NCI-H446 treated with DMSO at 0.1 percent for 48 hours (cell line): Measurements from ENCODE around the gene CHAF1A.
A peak's percentile ranks its signal among the peaks of the same experiment; 100 is the strongest.

ENCODE experiments used
- DNase-seq: peaks from one replicate; lab custom pipeline; 2025; lab: John Stamatoyannopoulos, UW

Gene CHAF1A, protein sequence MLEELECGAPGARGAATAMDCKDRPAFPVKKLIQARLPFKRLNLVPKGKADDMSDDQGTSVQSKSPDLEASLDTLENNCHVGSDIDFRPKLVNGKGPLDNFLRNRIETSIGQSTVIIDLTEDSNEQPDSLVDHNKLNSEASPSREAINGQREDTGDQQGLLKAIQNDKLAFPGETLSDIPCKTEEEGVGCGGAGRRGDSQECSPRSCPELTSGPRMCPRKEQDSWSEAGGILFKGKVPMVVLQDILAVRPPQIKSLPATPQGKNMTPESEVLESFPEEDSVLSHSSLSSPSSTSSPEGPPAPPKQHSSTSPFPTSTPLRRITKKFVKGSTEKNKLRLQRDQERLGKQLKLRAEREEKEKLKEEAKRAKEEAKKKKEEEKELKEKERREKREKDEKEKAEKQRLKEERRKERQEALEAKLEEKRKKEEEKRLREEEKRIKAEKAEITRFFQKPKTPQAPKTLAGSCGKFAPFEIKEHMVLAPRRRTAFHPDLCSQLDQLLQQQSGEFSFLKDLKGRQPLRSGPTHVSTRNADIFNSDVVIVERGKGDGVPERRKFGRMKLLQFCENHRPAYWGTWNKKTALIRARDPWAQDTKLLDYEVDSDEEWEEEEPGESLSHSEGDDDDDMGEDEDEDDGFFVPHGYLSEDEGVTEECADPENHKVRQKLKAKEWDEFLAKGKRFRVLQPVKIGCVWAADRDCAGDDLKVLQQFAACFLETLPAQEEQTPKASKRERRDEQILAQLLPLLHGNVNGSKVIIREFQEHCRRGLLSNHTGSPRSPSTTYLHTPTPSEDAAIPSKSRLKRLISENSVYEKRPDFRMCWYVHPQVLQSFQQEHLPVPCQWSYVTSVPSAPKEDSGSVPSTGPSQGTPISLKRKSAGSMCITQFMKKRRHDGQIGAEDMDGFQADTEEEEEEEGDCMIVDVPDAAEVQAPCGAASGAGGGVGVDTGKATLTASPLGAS

DNA sequence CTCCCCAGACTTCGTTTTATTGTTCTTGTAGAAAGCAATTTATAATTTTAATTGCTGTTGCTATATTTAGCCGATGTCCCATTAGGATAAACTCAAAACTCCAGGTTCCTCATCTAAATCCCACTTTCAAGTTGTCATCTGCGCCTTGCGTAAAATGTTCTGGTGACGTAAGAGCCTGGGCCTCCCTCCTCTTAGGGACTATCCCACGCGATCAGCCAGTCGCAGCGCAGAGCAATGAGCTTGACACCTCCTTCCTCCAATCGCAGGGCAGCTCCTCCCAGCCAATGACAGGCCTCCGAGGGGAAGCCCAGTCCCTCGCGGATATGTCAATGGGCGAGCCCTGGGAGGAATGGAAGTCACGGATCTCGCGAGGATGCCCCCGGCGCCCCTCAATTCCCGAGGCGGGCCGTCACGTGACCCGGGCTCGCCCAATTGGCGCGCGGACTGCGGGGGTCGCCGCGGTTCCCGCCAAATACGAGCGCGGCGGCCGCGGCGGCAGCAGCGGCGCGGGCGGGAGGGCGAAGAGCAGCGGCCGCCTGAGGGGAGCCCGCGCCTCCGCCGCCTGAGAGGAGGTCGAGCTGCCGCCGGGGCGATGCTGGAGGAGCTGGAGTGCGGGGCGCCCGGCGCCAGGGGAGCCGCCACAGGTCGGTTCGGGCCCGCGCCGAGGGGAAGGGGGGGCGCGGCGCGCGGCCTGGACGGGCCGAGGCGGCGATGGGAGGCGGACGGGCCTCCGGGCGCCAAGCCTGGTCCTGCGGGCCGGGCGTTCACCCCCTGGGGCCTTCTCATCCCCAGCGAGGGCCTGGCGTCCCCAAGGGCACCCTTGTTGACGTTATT lies at the start of gene CHAF1A:
Gene CHAF1A, plus strand, starts transcription at position 470 of the 834 bp plus-strand sequence. Its CDS starts 123 bp downstream, at position 593.
- peak; percentile 100 for DNase-seq

DNA sequence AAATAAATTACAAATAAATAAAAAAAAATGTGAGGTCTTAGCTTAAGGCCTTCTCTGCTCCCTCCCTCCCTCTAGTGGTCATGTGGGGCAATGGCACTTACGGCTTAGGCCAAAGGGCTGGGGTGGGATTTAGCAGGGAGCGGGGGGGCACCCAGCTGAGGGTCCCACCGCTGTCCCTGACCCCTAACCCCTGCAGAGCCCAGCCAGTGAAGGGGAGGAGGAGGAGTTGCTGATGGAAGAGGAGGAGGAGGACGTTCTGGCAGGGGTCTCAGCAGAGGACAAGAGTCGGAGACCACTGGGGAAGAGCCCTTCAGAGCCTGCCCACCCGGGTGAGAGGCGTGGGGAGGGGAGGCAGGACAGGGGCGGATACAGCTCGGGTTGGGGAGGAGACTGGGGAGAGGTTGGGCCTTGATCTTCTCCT lies 49.7 kb upstream of the CHAF1A start:
- peak; percentile 16 for DNase-seq

DNA sequence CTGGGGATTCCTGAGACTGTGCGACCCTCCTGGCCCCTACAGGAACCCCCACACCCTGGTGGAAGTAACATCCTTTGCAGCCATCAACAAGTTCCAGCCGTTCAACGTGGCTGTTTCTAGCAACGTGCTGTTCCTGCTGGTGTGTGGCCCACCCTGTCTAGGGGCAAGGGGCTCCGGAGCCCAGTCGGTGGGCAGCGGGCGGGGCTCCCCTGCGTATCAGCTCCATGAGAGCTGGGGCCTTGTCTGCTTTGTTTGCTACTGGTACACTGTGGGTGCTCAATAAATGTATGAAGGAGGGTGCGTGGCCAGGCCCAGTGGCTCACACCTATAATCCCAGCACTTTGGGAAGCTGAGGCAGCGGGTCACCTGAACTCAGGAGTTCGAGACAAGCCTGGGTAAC lies 48.2 kb upstream of the CHAF1A start:
- DNase-seq: no peak

DNA sequence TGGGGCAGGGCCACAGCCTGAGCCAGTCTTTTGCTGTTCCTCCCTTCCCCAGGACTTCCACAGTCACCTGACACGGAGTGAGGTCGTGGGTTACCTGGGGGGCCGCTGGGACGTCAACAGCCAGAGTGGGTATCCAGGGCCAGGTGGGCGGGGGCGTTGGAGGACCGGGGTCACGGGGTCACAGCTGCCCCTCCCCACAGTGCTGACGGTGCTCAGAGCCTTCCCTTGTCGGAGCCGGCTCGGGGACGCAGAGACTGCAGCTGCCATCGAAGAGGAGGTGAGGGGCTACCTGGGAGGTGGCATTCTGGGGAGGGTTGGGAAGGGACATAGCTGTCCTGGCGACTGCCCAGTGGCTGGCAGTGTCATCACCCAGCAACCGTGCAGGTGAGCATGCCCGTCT lies 47.5 kb upstream of the CHAF1A start:
- DNase-seq: no peak

DNA sequence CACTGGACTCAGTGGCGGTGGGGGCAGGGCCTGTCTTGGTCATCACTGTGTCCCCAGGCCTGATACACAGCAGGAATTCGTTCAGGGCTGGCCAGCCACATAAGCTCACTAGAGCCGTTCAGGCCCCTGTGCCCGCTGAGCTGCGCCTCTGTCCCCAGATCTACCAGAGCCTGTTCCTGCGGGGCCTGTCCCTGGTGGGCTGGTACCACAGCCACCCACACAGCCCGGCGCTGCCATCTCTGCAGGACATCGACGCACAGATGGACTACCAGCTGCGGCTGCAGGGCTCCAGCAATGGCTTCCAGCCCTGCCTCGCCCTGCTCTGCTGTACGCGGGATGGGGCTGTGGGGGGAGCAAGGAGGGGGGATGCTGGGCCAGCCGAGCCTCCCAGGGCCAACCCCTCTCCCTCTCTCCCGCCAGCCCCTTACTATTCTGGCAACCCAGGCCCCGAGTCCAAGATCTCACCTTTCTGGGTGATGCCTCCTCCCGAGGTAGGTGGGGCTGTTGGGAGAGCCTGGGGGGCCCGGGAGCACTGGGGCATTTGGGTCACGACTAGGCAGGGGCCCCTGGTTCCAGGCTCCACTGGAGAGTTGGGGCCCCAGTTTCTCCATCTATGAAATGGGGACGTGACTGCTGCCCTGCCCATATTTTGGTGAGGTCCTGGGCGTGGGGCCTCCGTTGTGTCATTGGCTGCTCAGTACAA lies 45.2 kb upstream of the CHAF1A start:
- no peak for DNase-seq

DNA sequence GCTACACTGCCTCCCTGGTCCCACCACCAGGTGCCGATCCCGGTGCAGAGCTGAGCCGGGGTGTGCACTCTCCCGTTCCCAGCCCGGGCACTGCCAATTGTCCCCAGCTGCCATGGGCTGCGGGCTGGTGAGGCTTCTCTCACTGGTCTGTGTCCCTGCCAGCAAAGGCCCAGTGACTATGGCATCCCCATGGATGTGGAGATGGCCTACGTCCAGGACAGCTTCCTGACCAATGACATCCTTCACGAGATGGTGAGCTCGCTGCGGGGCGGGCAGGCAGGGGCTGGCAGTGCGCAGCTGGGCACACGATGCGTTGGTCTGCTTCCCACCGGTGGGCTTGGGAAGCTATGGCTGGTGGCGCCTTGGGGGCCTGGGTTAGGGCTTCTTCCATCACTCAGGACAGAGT lies 44.5 kb upstream of the CHAF1A start:
- DNase-seq: no peak

DNA sequence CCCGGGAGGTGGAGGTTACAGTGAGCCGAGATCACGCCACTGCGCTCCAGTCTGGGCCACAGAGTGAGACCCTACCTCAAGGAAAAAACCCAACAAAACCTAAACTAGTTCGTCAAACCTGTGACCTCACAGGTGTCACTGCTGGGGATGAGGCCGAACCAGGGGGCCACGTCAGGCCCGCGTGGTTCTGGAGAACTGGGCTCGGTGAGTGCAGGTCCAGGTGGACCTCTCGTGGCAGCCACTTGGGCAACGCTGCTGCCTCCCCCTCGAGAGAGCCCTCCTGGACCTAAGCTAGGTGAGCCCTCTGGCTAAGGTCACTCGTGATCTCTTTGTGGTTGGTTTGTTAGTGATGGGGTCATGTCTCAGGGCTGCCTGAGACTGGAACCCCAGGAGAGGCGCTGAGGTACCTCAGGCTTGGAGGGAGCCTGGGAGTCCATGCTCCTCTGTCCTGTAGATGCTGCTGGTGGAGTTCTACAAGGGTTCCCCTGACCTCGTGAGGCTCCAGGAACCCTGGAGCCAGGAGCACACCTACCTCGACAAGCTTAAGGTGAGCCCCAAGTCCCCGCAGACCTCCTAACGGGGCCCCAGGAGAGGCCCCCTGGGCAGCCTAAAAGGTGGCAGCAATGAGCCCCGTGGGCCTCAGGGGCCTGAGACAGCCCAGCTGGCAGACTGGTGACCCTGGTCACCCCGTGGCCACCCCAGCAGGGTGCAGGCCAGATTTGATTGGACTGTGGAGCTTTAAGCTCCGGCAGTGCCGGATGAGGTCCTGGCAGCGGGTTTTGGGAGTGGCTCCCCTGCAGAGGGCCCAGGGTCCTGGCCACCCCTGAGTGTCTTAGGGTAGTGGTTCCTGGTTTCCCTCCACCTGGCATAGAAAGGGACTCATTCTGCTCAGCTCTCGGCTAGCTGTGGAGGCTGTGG lies 43.5 kb upstream of the CHAF1A start:
- DNase-seq: no peak

DNA sequence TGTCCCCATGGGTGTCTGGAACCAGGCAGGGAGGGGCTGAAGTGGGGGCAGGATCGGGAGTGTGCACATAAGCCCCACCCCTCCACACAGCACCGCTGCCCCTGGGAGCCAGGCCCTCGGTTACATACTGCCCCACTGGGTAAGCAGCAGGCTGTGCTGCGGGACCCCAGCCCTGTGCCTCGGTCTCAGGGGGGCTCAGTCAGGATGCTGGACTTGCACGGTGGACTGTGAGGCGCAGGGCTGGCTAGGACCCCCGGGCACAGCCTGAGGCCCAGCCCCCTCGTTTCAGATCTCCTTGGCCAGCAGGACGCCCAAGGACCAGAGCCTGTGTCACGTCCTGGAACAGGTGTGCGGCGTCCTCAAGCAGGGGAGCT lies 42.8 kb upstream of the CHAF1A start:
- DNase-seq: no peak

DNA sequence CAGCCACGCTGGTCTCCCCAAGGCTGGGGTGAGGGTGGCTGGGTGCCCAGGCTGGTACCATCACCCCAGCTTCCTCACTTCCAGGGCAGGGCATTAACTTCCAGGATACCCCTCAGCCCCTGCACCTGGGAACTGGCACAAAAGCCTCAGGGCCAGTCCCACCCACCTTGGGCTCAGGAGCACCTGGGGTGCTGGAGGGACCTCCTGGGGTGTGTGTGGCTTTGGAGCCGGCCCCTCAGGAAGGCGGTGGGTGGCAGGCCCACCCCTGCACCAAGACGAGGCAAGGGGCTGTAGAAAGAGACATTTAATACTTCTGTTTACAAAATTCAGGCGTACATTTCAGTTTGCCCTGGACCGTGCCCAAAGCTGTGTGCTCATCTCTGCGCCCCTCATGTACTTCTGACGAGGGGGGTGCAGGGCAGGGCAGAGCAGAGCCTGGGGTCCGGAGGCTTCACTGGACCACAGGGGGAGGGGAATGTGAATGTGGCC lies 42.3 kb upstream of the CHAF1A start:
- DNase-seq: no peak

DNA sequence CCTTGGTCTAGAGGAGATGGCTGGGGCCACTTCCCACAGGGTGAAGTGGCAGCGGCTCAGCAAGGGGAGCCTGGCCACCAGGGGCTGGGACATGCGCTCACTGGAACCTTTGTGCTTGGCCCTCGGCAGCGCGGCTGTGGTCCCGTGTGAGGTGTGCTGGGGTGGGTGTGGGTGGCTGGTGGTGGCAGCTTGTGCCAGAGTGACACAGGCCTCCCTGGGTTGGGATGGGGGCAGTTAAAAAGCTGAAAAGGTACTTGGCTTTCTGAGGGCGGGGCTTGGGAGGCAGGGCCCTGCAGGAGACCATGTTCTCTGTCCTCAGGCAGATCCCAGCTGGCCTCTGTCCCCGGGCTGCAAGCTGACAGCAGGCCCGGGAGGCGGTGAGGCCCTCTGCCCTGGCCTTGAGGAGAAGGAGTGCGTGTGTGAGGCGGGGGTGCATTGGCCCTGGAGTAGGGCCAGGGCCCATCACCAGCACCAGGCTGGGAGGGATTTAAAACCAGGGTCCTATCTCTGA lies 41.7 kb upstream of the CHAF1A start:
- DNase-seq: no peak

DNA sequence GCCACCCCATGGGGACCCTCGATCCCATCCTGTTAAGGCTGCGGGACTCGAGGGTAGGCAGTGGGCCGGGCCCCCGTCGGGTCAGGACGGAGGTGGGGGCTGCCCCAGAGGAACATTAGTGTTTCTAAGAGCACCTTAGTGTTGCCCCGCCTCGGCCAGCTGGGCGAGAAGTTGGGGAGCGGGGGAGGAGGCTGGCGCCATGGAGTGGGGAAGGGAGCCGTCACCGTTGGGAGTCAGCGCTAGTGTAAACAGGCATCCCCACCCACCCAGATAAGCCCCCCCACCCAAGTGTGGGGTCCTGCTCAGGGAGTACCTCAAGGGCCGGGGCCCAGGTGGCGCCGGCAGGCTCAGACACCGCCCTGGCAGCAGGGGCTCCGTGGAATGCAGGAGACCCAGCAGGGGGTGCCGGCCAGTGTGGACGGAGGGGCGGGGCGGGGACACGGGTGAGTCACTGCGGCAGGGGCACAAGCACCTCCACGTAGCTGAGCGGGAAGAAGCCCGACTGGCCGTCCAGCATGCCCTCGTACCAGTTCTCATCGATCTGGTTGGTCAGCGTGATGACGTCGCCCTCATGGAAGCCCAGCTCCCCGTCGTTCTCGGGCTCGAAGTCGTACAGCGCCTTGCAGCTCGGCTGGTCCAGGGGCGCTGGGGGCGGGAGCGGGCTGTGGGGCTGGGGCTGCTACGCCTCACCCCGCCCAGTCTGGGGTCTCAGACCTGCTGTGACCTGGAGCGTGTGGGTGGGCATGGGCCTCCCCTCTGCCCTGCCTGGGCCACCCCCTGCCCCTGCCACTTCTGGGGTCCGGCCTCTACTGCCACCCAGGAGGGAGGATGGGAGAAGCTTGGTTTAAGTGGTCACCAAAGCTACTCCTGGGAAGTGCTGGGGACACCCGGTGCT lies 41.0 kb upstream of the CHAF1A start:
- DNase-seq: no peak

DNA sequence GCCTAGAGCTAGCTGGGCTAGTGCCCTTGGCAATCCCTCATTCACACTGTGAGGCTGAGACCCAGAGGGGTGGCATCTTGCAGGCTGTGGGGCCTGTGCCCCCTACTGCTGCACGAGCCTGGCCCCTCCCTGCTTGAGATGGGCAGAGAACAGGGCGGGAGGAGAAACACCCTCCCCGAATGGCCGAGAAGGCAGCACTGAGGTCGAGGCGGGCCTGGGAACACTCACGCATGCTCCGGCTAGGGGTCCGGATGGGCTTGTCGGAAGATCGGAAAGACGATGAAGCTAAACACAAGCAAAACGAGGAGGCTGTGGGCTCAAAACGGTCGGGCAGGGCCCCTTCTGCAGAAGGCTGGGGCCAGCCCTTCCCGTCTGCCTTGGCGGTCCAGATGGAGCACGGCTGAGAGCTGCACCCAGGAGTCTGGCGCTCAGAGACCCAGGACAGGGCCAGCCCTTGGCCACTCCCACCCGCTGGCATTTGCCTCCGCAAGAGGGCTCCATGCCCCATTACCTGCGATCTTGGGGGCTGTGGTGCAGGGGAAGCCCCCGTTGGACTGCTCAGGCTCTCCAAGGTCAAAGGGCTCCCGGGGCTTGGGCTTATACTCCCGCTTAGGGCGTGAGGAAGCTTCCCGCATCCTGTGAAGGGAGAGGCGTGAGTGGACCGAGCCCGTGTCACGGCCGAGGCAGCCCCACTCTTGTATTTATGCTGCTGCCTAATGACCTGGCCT lies 40.2 kb upstream of the CHAF1A start:
- no peak for DNase-seq

DNA sequence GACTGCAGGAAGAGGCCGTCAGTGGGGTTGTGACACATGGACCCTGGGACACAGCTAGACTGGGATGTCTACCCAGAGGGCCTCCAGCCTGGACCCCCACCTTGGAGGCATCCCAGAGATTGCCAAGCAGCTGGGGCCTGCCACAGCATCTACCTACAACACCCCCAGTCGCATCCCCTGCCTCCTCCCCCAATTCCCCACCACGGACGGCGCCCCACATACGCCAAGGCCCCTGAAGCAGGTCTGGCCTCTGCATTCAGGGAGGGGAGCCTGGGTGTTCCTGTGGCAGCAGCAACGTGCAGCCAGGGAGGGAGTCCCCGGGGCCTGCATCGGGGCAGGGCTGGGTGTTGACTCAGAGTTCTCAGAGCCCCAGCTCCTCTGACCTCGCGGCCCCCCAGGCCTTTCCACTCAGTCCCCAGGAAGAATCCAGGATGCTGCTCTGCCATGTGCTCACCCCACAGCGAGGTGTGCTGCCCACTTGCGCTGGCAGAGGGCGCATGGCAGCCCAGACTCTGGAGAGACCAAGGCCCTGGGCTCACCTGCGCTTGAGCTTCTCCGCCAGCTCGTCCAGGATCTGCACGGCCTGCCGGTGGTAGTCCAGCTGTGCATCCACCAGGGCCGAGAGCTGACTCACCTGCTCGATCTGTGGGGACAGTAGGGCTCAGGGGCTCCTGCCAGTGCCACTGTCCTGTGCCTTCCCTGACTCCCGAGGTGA lies 39.5 kb upstream of the CHAF1A start:
- DNase-seq: no peak

DNA sequence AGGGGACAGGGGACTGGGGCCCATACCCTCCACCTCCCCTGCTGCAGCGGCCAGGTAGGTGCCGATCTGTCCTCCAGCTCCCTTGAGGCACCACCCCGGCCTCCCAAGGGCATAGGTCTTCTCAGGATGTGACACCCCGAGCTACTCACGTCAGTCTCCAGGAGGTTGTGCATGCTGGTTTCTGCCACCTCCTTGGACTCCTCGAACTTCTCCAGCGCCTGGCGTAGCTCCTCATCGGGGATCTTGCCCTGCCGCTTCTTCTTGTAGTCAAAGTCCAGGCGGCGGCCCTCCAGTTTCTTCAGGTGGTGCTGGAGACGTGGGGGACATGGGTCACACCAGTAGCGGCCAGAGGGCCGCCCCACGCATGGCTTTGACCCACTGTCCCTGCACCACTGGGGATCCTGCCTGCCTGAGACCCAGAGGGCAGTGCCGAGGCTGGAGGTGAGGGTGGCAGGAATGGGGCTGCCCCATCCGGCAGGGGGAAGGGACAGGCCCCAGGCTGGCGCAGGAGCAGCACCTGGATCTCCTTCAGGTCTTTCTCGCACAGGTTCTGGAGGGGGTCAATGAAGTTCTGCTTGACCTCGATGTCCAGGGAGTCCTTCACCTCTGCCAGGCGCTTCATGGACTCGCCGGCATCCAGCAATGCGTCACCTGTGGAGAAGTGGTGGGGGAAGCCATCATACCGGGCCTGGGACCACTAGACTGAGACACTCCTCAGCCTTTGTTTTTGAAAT lies 38.7 kb upstream of the CHAF1A start:
- no peak for DNase-seq

DNA sequence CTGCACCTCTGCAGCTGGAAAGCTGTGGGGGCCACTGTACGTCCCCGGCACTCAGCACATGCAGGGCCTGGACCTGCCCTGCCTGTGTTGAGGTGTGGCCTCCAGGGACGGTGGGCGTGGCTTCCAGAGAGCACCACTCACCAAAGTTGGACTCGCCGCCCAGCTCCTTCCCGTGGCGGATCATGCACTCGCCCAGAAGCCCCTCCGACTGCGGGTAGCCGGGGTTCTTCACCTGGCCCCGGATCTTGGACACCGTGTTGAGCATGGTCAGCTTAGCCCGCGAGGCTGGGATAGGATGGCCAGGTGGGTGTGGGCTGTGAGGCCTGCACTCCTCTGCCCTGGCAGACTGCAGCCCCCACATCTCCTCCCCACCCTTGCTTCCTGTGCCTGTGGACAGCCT lies 37.1 kb upstream of the CHAF1A start:
- no peak for DNase-seq

DNA sequence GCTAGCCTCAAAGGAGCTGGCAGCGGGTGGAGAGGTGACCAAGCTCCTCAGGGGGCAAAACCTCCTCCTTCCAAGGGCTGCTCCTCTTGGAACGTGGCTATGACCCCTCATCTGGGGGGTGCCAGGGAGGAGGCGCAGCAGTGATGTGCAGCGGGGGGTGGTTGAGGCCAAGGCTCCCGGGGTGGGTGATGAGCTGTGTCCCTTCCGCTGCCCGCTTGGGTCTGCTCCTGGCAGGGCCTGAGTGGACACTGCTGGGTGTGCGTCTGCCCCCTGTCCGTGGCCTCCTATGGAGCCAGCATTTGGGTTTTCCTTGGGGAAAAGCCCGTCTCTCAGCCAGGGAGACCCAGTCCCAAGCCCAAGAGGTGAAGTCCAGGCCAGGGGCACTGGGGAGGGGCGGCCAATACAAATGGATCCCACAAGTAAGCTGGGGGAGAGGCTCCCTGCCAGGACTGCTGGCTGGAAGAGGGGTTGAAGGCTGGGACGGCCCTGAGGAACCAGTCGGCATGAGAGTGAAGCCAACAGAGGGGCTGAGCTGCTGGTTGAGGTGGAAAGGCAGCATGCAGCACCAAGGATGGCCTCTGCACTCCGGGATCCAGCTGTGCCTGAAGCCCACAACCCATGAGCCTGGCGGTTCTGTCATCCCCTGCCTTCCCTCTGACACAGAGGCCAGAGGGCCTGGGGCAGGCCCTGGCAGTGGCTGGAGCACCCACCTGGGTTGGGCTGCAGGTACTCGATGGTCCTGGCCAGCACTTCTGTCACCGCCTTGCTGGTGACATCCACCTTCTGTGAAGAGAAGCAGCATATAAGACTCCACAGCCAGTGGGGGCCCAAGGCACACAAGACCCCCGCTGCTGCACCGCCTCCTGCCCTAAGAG lies 36.4 kb upstream of the CHAF1A start:
- no peak for DNase-seq
